IMR-90 (cell line): Measurements from ENCODE around the gene SEMA3E. TPM values are rescaled to one million over a fixed set of nuclear protein-coding genes. Genes with fewer than 3 reads are reported as not detected.

Experiments used
- ATAC-seq: fragments of 200-7000 bp; cut with Tn5 transposase; 2 replicates; pipeline ENCODE4 v1.9.1; 2020; ENCODE audit warnings: low read depth, mild to moderate bottlenecking, moderate library complexity
- BruUV-seq: library from RNA; stranded (reverse); fragments of 400-500 nt; replicated peaks from 2 replicates; lab custom pipeline; 2021; lab: Mats Ljungman, UMichigan
- CTCF ChIA-PET: fragments of 300-600 bp; formaldehyde crosslinking; extraction: SDS; loops from one replicate; lab custom pipeline; 2021; ENCODE audit warnings: antibody characterized with exemption; lab: Yijun Ruan, JAX
- POLR2A ChIA-PET: fragments of 300-600 bp; sonication (Branson Sonifier 250); formaldehyde crosslinking; loops from one replicate; lab custom pipeline; 2022; ENCODE audit warnings: antibody characterized with exemption; ENCODE audit not compliant: unreplicated experiment; lab: Charles Lee
- DNase-seq: peaks from one replicate; pipeline ENCODE4 v3.0.0; 2013
- H2AFZ ChIP-seq: replicated peaks from 2 replicates; pipeline ENCODE3; 2013; ENCODE audit warnings: low read length, mild to moderate bottlenecking; ENCODE audit not compliant: poor library complexity
- H2AK5ac ChIP-seq: 2 replicates; pipeline ENCODE4 v1.6.1; 2013; ENCODE audit warnings: low read depth, low read length, inconsistent platforms
- H2AK9ac ChIP-seq: replicated peaks from 2 replicates; pipeline ENCODE3; 2013; ENCODE audit warnings: mild to moderate bottlenecking, low read depth, low read length, moderate library complexity; ENCODE audit not compliant: poor library complexity
- H2BK120ac ChIP-seq: 2 replicates; pipeline ENCODE4 v1.6.1; 2013; ENCODE audit warnings: low read depth, low read length, inconsistent platforms
- H2BK15ac ChIP-seq: 3 replicates; pipeline ENCODE4 v1.6.1; 2013; ENCODE audit warnings: low read depth, low read length, inconsistent platforms
- H2BK20ac ChIP-seq: 2 replicates; pipeline ENCODE4 v1.6.1; 2013; ENCODE audit warnings: low read depth, mild to moderate bottlenecking, inconsistent platforms, low read length, moderate library complexity
- H2BK5ac ChIP-seq: 2 replicates; pipeline ENCODE4 v1.6.1; 2013; ENCODE audit warnings: mild to moderate bottlenecking, low read depth, low read length, inconsistent platforms; ENCODE audit not compliant: poor library complexity, severe bottlenecking
- H3K14ac ChIP-seq: replicated peaks from 2 replicates; pipeline ENCODE4 v1.6.1; 2013; ENCODE audit warnings: low read depth, low read length, inconsistent platforms
- H3K18ac ChIP-seq: 2 replicates; pipeline ENCODE4 v1.6.1; 2013; ENCODE audit warnings: low read depth, low read length, control low read depth
- H3K23ac ChIP-seq: 2 replicates; pipeline ENCODE4 v1.6.1; 2013; ENCODE audit warnings: low read depth, low read length, inconsistent platforms
- H3K27ac ChIP-seq: 2 replicates; pipeline ENCODE4 v1.5.1; 2013; ENCODE audit warnings: mild to moderate bottlenecking, control low read depth, low read length; ENCODE audit not compliant: insufficient read depth
- H3K27me3 ChIP-seq: 2 replicates; pipeline ENCODE4 v1.6.1; 2013; ENCODE audit warnings: low read length; ENCODE audit not compliant: control insufficient read depth, insufficient read depth
- H3K36me3 ChIP-seq: 2 replicates; pipeline ENCODE4 v1.6.1; 2013; ENCODE audit warnings: low read length, mixed read lengths; ENCODE audit not compliant: control insufficient read depth, insufficient read depth
- H3K4ac ChIP-seq: 2 replicates; pipeline ENCODE4 v1.6.1; 2013; ENCODE audit warnings: low read depth, low read length, inconsistent platforms
- H3K4me1 ChIP-seq: 2 replicates; pipeline ENCODE4 v1.6.1; 2013; ENCODE audit warnings: low read length, mixed read lengths; ENCODE audit not compliant: control insufficient read depth, insufficient read depth
- H3K4me2 ChIP-seq: 2 replicates; pipeline ENCODE4 v1.6.1; 2013; ENCODE audit warnings: low read depth, mild to moderate bottlenecking, control low read depth, low read length, moderate library complexity
- H3K4me3 ChIP-seq: 2 replicates; pipeline ENCODE4 v1.5.1; 2013; ENCODE audit warnings: low read depth, mild to moderate bottlenecking, control low read depth, low read length, moderate library complexity; ENCODE audit not compliant: insufficient read depth
- H3K56ac ChIP-seq: 2 replicates; pipeline ENCODE4 v1.6.1; 2013; ENCODE audit warnings: low read length, inconsistent platforms; ENCODE audit not compliant: insufficient read depth; ENCODE audit errors: extremely low read depth
- H3K79me1 ChIP-seq, 2 experiments: 2 replicates each; pipeline ENCODE4 v1.6.1; 2013; ENCODE audit warnings: low read length in 2 of 2, inconsistent platforms in 1 of 2, low read depth in 1 of 2
- H3K9ac ChIP-seq: 2 replicates; pipeline ENCODE4 v1.6.1; 2013; ENCODE audit warnings: low read depth, low read length, control low read depth
- H3K9me1 ChIP-seq: 2 replicates; pipeline ENCODE4 v1.6.1; 2013; ENCODE audit warnings: low read length, inconsistent platforms; ENCODE audit not compliant: insufficient read depth
- H3K9me3 ChIP-seq: 2 replicates; pipeline ENCODE4 v1.6.1; 2013; ENCODE audit warnings: low read length; ENCODE audit not compliant: control insufficient read depth, insufficient read depth
- H4K20me1 ChIP-seq: 2 replicates; pipeline ENCODE4 v1.6.1; 2013; ENCODE audit warnings: low read length, inconsistent platforms; ENCODE audit not compliant: insufficient read depth
- H4K5ac ChIP-seq: 2 replicates; pipeline ENCODE4 v1.6.1; 2013; ENCODE audit warnings: mild to moderate bottlenecking, low read depth, low read length, control low read depth
- H4K8ac ChIP-seq, 2 experiments: 2 replicates each; pipeline ENCODE4 v1.6.1; 2013; ENCODE audit warnings: low read depth in 2 of 2, low read length in 2 of 2, control low read depth in 1 of 2, inconsistent platforms in 1 of 2
- H4K91ac ChIP-seq: 2 replicates; pipeline ENCODE4 v1.6.1; 2013; ENCODE audit warnings: low read depth, low read length, inconsistent platforms; ENCODE audit not compliant: insufficient read depth
- CEBPB ChIP-seq: IDR thresholded peaks from 2 replicates; pipeline ENCODE4 v1.6.1; 2012; ENCODE audit warnings: low read depth, low read length, improper control_type of control experiment
- CHD1 ChIP-seq: IDR thresholded peaks from 2 replicates; pipeline ENCODE4 v1.6.1; 2012; ENCODE audit warnings: low read depth, low read length, improper control_type of control experiment
- CTCF ChIP-seq: conservative IDR thresholded peaks from 2 replicates; pipeline ENCODE4 v1.5.1; 2012; ENCODE audit warnings: mild to moderate bottlenecking, low read depth, low read length, improper control_type of control experiment
- ELK1 ChIP-seq: fragments of 150-350 bp; IDR thresholded peaks from 2 replicates; pipeline ENCODE4 v1.6.1; 2016; ENCODE audit warnings: low read depth, mild to moderate bottlenecking, low read length, moderate library complexity, borderline replicate concordance
- FOS ChIP-seq: fragments of 150-350 bp; IDR thresholded peaks from 2 replicates; pipeline ENCODE4 v1.6.1; 2016; ENCODE audit warnings: low read depth, low read length
- MAFK ChIP-seq: IDR thresholded peaks from 2 replicates; pipeline ENCODE4 v1.6.1; 2012; ENCODE audit warnings: low read depth, low read length, improper control_type of control experiment
- MAZ ChIP-seq: IDR thresholded peaks from 2 replicates; pipeline ENCODE4 v1.6.1; 2012; ENCODE audit warnings: low read depth, mild to moderate bottlenecking, low read length, improper control_type of control experiment, moderate library complexity, borderline replicate concordance
- MXI1 ChIP-seq: IDR thresholded peaks from 2 replicates; pipeline ENCODE4 v1.6.1; 2012; ENCODE audit warnings: low read depth, mild to moderate bottlenecking, low read length, moderate library complexity, borderline replicate concordance
- NFE2L2 ChIP-seq: fragments of 150-350 bp; IDR thresholded peaks from 2 replicates; pipeline ENCODE4 v1.6.1; 2016; ENCODE audit warnings: low read depth, mild to moderate bottlenecking, low read length
- POLR2A ChIP-seq: IDR thresholded peaks from 2 replicates; pipeline ENCODE4 v1.6.1; 2012; ENCODE audit warnings: mild to moderate bottlenecking, low read depth, low read length
- RAD21 ChIP-seq: IDR thresholded peaks from 2 replicates; pipeline ENCODE4 v1.6.1; 2012; ENCODE audit warnings: low read length, improper control_type of control experiment
- RCOR1 ChIP-seq: IDR thresholded peaks from 2 replicates; pipeline ENCODE4 v1.6.1; 2012; ENCODE audit warnings: mild to moderate bottlenecking, low read length, improper control_type of control experiment; ENCODE audit not compliant: insufficient replicate concordance
- RFX5 ChIP-seq: IDR thresholded peaks from 2 replicates; pipeline ENCODE4 v1.8.0; 2012; ENCODE audit warnings: low read depth, mild to moderate bottlenecking, low read length, moderate library complexity
- SMC3 ChIP-seq: fragments of 150-350 bp; IDR thresholded peaks from 2 replicates; pipeline ENCODE4 v1.6.1; 2016; ENCODE audit warnings: low read depth, mild to moderate bottlenecking, antibody characterized with exemption, low read length, moderate library complexity
- WGBS, 2 experiments: methylation state at CpG; one replicate each; pipeline versions ENCODE4 v1.1.5 to v1.1.7; 2013; ENCODE audit warnings: missing lambda C conversion rate in 2 of 2; ENCODE audit not compliant: insufficient read length in 1 of 2; ENCODE audit errors: extremely low coverage in 2 of 2; 5-methylcytosine and 5-hydroxymethylcytosine counted together
- dilution Hi-C: fragments of 300-500 bp; cut with HindIII; formaldehyde crosslinking; loops from one replicate; pipeline ENCODE4 v1.14.3; 2018; ENCODE audit warnings: low sequenced_read_pairs; ENCODE audit not compliant: unreplicated experiment
- in situ Hi-C: fragments of 300-500 bp; cut with MboI; formaldehyde crosslinking; loops from 3 replicates; pipeline ENCODE4 v1.14.3; 2019; ENCODE audit warnings: low sequenced_read_pairs, inconsistent platforms, mixed read lengths
- intact Hi-C: fragments of 100-400 bp; cut with micrococcal nuclease; formaldehyde crosslinking; loops from 2 replicates; pipeline ENCODE4 v1.10.0; 2022
- polyA plus RNA-seq, 3 experiments: library from polyadenylated mRNA; depleted of rRNA; stranded (reverse); fragments of >200 nt; gene quantifications; 2 replicates each; pipeline ENCODE4 v1.2.3, GENCODE V29; 2012; ENCODE audit warnings: low replicate concordance in 1 of 3
- total RNA-seq: library from RNA; depleted of rRNA; stranded (reverse); fragments of >200 nt; gene quantifications from 2 replicates; pipeline ENCODE4 v1.2.3, GENCODE V29; 2012

The SEMA3E gene
- total and polyA plus RNA-seq, 2 of the 4 experiments (the other 2 are of a cell fraction), result 0.31 to 0.72 TPM

- H2AK5ac ChIP-seq, result no peak overlapping the region
- H3K79me1 ChIP-seq, result no peaks in the 10 kb centered on the region
- intact Hi-C loops, result no loop called here
- H4K91ac ChIP-seq, result no peak overlapping the region
- POLR2A ChIA-PET, result no interaction called here
- 100% methylated on average over 2 of the region's 2 CpGs; no CpG with 5 or more reads in 1 of the 2 experiments for WGBS, 2 experiments
- H3K9ac ChIP-seq, result no peak overlapping the region
- BruUV-seq, result no TSS peak
- no peak overlapping the region for H4K8ac ChIP-seq
- no peaks in the 10 kb centered on the region for H3K9me1 ChIP-seq
- H3K36me3 ChIP-seq, result no peaks in the 10 kb centered on the region
- DNase-seq (no peak), ATAC-seq (no peak)
- no peak overlapping the region for H3K27ac ChIP-seq
- H4K20me1 ChIP-seq, result no peaks in the 10 kb centered on the region
- no peaks in the 10 kb centered on the region for H3K27me3 ChIP-seq
- no peak for TF ChIP-seq MAZ
- TF ChIP-seq ELK1, result no peak
- TF ChIP-seq RFX5, result no peak
- TF ChIP-seq POLR2A, result no peak
- no peak for TF ChIP-seq CHD1
- no peak for TF ChIP-seq CTCF
- TF ChIP-seq CEBPB, result no peak
- no peak for TF ChIP-seq MXI1
- TF ChIP-seq RCOR1, result no peak
- no peak for TF ChIP-seq RAD21
- TF ChIP-seq NFE2L2, result no peak
- TF ChIP-seq SMC3, result no peak
- no peak for TF ChIP-seq MAFK
- TF ChIP-seq FOS, result no peak
- H3K9me3 ChIP-seq, result no peaks in the 10 kb centered on the region
- no peak overlapping the region for H3K4ac ChIP-seq
- H2BK15ac ChIP-seq, result no peak overlapping the region
- H3K4me1 ChIP-seq, result no peaks in the 10 kb centered on the region
- no peak overlapping the region for H4K5ac ChIP-seq
- dilution Hi-C loops, result no loop called here
- H3K18ac ChIP-seq, result no peak overlapping the region
- no peak overlapping the region for H3K4me3 ChIP-seq
- H2BK5ac ChIP-seq, result no peak overlapping the region
- H3K4me2 ChIP-seq, result no peak overlapping the region
- no peak overlapping the region for H3K23ac ChIP-seq
- CTCF ChIA-PET, result no interaction called here
- in situ Hi-C loops, result no loop called here
- no peak overlapping the region for H2AK9ac ChIP-seq
- H3K56ac ChIP-seq, result no peak overlapping the region
- no peak overlapping the region for H2AFZ ChIP-seq
- H2BK120ac ChIP-seq, result no peak overlapping the region
- H2BK20ac ChIP-seq, result no peak overlapping the region
- H3K14ac ChIP-seq, result no peak overlapping the region
Observed at GRCh38 chr7:83696101-83696500, 47.2 kb upstream of the SEMA3E start.
